ENCODE measurements around the gene WWOX.

DNA sequence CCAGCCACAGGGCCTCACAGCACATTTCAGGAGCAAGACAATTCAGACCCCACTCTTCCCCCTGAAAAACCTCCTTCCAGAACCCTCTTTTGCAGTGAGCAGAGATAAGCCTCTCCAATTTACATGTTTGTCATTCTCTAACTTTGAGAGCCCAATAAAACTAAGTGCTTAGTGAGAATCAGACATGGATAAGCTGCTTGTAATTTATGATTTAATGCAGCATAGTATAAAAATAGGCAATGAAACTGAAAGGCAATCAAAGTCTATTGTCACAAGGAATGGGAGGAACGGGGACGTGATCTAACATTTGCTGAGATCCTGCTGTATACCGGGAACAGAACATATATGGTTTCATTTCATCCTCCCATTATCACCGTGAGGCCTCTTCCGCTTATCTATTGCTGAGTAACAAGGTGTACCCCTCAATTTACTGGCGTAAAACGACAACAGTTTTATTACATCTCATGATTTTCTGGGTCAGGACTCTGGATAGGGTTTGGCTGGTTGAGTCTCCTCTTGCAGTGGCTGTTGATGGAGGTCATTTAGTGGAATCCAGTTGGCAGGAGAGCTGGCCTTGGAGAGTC lies 903.7 kb downstream of the WWOX start:
- TF ChIP-seq, protein P1, sequence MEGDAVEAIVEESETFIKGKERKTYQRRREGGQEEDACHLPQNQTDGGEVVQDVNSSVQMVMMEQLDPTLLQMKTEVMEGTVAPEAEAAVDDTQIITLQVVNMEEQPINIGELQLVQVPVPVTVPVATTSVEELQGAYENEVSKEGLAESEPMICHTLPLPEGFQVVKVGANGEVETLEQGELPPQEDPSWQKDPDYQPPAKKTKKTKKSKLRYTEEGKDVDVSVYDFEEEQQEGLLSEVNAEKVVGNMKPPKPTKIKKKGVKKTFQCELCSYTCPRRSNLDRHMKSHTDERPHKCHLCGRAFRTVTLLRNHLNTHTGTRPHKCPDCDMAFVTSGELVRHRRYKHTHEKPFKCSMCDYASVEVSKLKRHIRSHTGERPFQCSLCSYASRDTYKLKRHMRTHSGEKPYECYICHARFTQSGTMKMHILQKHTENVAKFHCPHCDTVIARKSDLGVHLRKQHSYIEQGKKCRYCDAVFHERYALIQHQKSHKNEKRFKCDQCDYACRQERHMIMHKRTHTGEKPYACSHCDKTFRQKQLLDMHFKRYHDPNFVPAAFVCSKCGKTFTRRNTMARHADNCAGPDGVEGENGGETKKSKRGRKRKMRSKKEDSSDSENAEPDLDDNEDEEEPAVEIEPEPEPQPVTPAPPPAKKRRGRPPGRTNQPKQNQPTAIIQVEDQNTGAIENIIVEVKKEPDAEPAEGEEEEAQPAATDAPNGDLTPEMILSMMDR (IDR thresholded peaks at IDR 0.05) = no peak
- TF ChIP-seq POLR2A (IDR thresholded peaks at IDR 0.05) = no peak
